Upper lobe of left lung (tissue), 4 donors: ENCODE measurements around the gene COL19A1.

ENCODE experiments used
- POLR2A ChIP-seq, 4 donors: fragments of 450-650 bp; IDR thresholded peaks; one replicate each; pipeline ENCODE4 v1.5.1; 2016 to 2017; ENCODE audit warnings: antibody characterized with exemption in 4 of 4, mild to moderate bottlenecking in 2 of 4
- TF ChIP-seq, protein P1 (sequence below), 6 experiments: fragments of 450-650 bp in 4 of 6; fragments of 200-600 bp in 2 of 6; sonication (generic) in 2 of 6; IDR thresholded peaks; one replicate each; pipeline ENCODE4 v1.5.1; 2016 to 2019; ENCODE audit warnings: antibody characterized with exemption in 6 of 6

DNA sequence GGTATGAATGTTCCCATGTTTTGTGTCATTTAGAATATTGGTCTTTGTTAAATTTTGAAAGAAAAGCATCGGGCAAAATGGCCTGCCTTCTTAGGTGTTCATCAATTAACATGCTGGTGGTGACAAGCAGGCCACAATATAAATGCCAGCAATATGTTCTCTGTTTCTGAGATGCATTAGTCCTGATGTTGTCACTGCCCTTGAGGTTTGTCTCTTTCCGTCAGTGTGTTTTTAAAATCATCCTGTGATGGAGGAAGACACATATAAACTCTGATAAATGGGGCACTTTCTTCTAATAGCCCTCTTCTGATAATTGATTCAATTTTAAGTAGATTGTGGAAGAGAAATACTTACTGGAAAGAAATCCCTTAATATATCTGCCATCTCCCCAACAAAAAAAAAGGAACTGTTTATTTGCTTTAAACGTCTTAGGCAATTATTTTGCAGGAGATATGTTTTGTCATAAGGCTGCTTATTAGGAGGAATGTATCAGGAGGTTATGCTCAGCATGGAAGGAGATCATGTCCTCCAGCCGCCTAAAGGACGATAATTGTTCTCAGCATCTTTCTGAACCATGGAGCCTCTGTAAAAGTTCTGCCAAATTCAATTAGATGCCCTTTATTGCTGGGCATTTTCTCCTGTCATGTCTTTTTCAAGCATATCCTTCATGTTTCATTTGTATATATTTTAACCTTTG is 302.5 kb downstream of the COL19A1 start:
- no peak for TF ChIP-seq POLR2A (IDR thresholded peaks at IDR 0.05)
- TF ChIP-seq, protein P1, sequence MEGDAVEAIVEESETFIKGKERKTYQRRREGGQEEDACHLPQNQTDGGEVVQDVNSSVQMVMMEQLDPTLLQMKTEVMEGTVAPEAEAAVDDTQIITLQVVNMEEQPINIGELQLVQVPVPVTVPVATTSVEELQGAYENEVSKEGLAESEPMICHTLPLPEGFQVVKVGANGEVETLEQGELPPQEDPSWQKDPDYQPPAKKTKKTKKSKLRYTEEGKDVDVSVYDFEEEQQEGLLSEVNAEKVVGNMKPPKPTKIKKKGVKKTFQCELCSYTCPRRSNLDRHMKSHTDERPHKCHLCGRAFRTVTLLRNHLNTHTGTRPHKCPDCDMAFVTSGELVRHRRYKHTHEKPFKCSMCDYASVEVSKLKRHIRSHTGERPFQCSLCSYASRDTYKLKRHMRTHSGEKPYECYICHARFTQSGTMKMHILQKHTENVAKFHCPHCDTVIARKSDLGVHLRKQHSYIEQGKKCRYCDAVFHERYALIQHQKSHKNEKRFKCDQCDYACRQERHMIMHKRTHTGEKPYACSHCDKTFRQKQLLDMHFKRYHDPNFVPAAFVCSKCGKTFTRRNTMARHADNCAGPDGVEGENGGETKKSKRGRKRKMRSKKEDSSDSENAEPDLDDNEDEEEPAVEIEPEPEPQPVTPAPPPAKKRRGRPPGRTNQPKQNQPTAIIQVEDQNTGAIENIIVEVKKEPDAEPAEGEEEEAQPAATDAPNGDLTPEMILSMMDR (IDR thresholded peaks at IDR 0.05) = no peak
